OCI-LY1 (cell line): ENCODE data around the gene CCDC141.

ENCODE experiments used
- H2AFZ ChIP-seq: fragments of 200-600 bp; sonication (generic), shearing (Covaris generic); 2 replicates; pipeline ENCODE4 v1.6.0; 2014; ENCODE audit warnings: antibody characterized with exemption, mild to moderate bottlenecking, low read length
- H3F3A ChIP-seq: fragments of 200-600 bp; sonication (generic), shearing (Covaris generic); 2 replicates; pipeline ENCODE4 v1.6.0; 2014; ENCODE audit warnings: mild to moderate bottlenecking, antibody characterized with exemption, low read length, moderate library complexity; ENCODE audit not compliant: insufficient read depth
- H3K27ac ChIP-seq: fragments of 200-600 bp; sonication (generic); 2 replicates; pipeline ENCODE4 v1.5.1; 2014; ENCODE audit warnings: low read length, mixed run types, mild to moderate bottlenecking, low read depth; ENCODE audit not compliant: poor library complexity, severe bottlenecking
- H3K27me3 ChIP-seq: fragments of 200-600 bp; sonication (generic); 2 replicates; pipeline ENCODE4 v1.6.0; 2014; ENCODE audit warnings: antibody characterized with exemption, mild to moderate bottlenecking, low read length, moderate library complexity; ENCODE audit not compliant: insufficient read depth
- H3K36me3 ChIP-seq: fragments of 200-600 bp; sonication (generic); 2 replicates; pipeline ENCODE4 v1.6.1; 2014; ENCODE audit warnings: mild to moderate bottlenecking, antibody characterized with exemption, low read length, moderate library complexity, mixed read lengths; ENCODE audit not compliant: insufficient read depth
- H3K4me1 ChIP-seq: fragments of 200-600 bp; sonication (generic); 2 replicates; pipeline ENCODE4 v1.5.1; 2014; ENCODE audit warnings: mild to moderate bottlenecking, low read length, moderate library complexity; ENCODE audit not compliant: insufficient read depth, severe bottlenecking
- H3K4me2 ChIP-seq: fragments of 200-600 bp; sonication (generic), shearing (Covaris generic); 2 replicates; pipeline ENCODE4 v1.6.1; 2014; ENCODE audit warnings: low read length
- H3K4me3 ChIP-seq: fragments of 200-600 bp; sonication (generic); 2 replicates; pipeline ENCODE4 v1.5.1; 2014; ENCODE audit warnings: low read length, low read depth, mild to moderate bottlenecking, mixed read lengths; ENCODE audit not compliant: poor library complexity, severe bottlenecking
- H3K79me2 ChIP-seq: fragments of 200-600 bp; shearing (Covaris generic); 2 replicates; pipeline ENCODE4 v1.6.1; 2016; ENCODE audit warnings: mixed run types, low read length, mixed read lengths; ENCODE audit not compliant: insufficient read depth
- H3K9ac ChIP-seq: fragments of 200-600 bp; sonication (generic), shearing (Covaris generic); 2 replicates; pipeline ENCODE4 v1.6.1; 2014; ENCODE audit warnings: mild to moderate bottlenecking, low read length, mixed read lengths
- H3K9me2 ChIP-seq: fragments of 200-600 bp; sonication (generic), shearing (Covaris generic); 2 replicates; pipeline ENCODE4 v1.6.1; 2014; ENCODE audit warnings: low read depth, mild to moderate bottlenecking, low read length, mixed read lengths
- H3K9me3 ChIP-seq: fragments of 200-600 bp; shearing (Covaris generic); 2 replicates; pipeline ENCODE4 v1.6.1; 2014; ENCODE audit warnings: low read length, mixed read lengths
- H4K20me1 ChIP-seq: fragments of 200-600 bp; sonication (generic), shearing (Covaris generic); 2 replicates; pipeline ENCODE4 v1.6.0; 2016; ENCODE audit warnings: mild to moderate bottlenecking, low read length; ENCODE audit not compliant: insufficient read depth
- EZH2 ChIP-seq: fragments of 200-600 bp; sonication (generic), shearing (Covaris generic); IDR thresholded peaks from 2 replicates; pipeline ENCODE4 v1.8.0; 2017; ENCODE audit warnings: borderline replicate concordance, mixed run types, mild to moderate bottlenecking, antibody characterized with exemption, low read length, moderate library complexity, mixed read lengths
- TF ChIP-seq, protein P1 (sequence below): fragments of 200-600 bp; sonication (generic), shearing (Covaris generic); IDR thresholded peaks from 2 replicates; pipeline ENCODE4 v1.5.1; 2017; ENCODE audit warnings: mild to moderate bottlenecking, antibody characterized with exemption, low read length, moderate library complexity, mixed read lengths

CCDC141 gene

DNA sequence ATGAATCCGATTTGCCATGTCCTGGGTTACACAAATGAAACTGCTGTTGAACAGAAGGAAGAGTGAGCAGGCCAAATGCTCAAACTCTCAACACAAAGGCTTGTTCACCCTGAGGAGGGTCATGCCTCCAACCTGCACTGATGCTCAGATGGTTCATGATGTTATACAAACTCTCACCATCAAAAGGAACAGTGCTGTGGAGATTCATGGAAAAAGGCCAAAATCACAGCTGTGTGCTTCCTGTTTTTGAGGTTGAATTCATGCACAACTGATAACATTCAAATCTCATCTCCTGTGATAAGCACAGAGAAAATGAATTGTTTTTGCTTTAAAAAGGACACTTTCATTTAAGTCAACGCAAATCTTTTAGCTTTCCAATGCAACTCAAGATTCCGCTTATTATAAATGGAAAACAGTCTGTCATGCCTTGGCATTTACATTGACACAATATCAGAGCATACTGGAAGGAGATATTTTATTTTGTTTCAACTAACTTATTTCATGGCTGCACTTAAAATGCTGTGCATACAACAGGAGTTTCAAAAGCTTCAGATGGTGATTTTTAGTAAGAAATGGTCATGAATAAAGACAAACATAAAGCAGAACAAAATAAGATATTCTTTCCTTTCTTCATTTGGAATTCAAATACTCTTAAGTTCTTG is 220.5 kb downstream of the CCDC141 start:
- peak overlapping the region; percentile 2; the same call in 1 of the 2 replicates for H3K4me2 ChIP-seq
- H3F3A ChIP-seq = no peaks in the 10 kb centered on the region
- peaks cover 29% of the 10 kb centered on the region for H3K4me1 ChIP-seq
- H3K9ac ChIP-seq = no peak overlapping the region
- TF ChIP-seq, protein P1, sequence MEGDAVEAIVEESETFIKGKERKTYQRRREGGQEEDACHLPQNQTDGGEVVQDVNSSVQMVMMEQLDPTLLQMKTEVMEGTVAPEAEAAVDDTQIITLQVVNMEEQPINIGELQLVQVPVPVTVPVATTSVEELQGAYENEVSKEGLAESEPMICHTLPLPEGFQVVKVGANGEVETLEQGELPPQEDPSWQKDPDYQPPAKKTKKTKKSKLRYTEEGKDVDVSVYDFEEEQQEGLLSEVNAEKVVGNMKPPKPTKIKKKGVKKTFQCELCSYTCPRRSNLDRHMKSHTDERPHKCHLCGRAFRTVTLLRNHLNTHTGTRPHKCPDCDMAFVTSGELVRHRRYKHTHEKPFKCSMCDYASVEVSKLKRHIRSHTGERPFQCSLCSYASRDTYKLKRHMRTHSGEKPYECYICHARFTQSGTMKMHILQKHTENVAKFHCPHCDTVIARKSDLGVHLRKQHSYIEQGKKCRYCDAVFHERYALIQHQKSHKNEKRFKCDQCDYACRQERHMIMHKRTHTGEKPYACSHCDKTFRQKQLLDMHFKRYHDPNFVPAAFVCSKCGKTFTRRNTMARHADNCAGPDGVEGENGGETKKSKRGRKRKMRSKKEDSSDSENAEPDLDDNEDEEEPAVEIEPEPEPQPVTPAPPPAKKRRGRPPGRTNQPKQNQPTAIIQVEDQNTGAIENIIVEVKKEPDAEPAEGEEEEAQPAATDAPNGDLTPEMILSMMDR = no peak
- no peak for TF ChIP-seq EZH2
- no peaks in the 10 kb centered on the region for H3K36me3 ChIP-seq
- H3K9me3 ChIP-seq = no peaks in the 10 kb centered on the region
- peak overlapping the region; percentile 38 for H3K27ac ChIP-seq
- no peaks in the 10 kb centered on the region for H3K27me3 ChIP-seq
- no peak overlapping the region for H3K4me3 ChIP-seq
- no peaks in the 10 kb centered on the region for H3K9me2 ChIP-seq
- no peaks in the 10 kb centered on the region for H3K79me2 ChIP-seq
- H2AFZ ChIP-seq = no peak overlapping the region
- H4K20me1 ChIP-seq = no peaks in the 10 kb centered on the region

DNA sequence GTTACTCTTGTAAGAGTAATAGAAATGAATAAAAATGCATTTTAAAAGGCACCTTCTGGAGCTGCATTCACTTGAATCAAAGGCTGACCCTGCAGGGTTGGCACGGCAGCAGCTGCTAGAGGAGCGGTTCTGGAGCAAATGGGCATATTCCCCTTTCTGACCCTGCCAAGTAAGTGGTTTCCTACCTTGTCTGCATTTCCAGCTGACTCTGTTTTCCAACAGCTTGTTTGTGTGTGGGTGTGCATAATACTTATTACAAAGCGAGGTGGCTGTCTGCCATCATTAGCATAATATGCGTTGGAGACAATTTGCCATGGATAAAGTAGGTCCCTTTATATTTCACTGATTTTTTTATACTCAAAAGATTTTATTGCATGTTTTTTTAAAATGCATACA is 221.5 kb downstream of the CCDC141 start:
- Histone ChIP-seq H3K27me3 (no peaks in the 10 kb centered on the region), H3K79me2 (no peaks in the 10 kb centered on the region), H3F3A (no peaks in the 10 kb centered on the region), H3K4me3 (no peak overlapping the region), H3K9ac (no peak overlapping the region), H3K27ac (peak overlapping the region; percentile 38), H3K4me2 (no peak overlapping the region), H3K9me2 (no peaks in the 10 kb centered on the region), H4K20me1 (no peaks in the 10 kb centered on the region), H3K36me3 (no peaks in the 10 kb centered on the region), H2AFZ (no peak overlapping the region), H3K9me3 (no peaks in the 10 kb centered on the region), H3K4me1 (peaks cover 29% of the 10 kb centered on the region)
- no peak for TF ChIP-seq EZH2
- TF ChIP-seq, protein P1 = no peak

DNA sequence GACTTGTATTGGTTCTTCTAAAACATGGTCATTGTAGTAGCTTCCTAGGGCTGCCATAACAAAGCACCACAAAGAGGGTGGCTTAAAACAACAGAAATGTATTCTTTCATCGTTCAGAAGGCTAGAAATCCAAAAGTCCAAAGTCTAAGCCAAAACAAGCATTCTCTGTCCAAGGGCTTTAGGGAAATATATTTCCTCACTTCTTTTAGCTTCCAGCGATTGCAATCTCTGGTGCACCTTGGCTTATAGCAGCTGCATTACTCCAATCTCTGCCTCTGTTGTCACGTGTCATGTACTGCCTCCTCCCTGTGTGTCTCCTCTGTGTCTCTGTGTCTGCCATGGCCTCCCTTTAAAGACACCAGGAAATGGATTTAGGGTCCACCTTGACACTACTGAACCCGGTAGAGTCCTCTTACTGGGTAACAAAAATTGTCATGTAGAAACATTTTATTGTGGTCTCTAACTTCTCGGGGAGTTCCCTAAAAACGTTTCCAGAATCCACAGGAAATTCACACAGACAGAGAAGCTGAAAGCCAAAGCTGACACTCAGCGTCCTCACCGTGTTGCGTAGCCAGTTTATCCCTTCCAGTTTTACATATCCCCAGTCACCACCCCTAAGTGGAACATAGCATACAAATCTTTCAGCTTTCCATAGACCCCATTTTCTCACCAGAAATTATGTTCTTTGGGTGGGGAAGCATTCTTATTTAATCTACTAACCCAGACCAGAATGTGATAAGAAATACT is 222.0 kb downstream of the CCDC141 start:
- Histone ChIP-seq H3K9me2 (no peaks in the 10 kb centered on the region), H3K27ac (no peak overlapping the region), H3F3A (no peaks in the 10 kb centered on the region), H3K79me2 (no peaks in the 10 kb centered on the region), H3K4me1 (peaks cover 29% of the 10 kb centered on the region), H3K4me3 (no peak overlapping the region), H3K27me3 (no peaks in the 10 kb centered on the region), H4K20me1 (no peaks in the 10 kb centered on the region), H3K9me3 (no peaks in the 10 kb centered on the region), H3K9ac (no peak overlapping the region), H3K36me3 (no peaks in the 10 kb centered on the region), H3K4me2 (no peak overlapping the region), H2AFZ (no peak overlapping the region)
- no peak for TF ChIP-seq EZH2
- TF ChIP-seq, protein P1 = no peak
